GM12872 (cell line): ENCODE measurements around the gene WWOX.

ENCODE experiments used
- TF ChIP-seq, protein P1 (sequence below): IDR thresholded peaks from 3 replicates; pipeline ENCODE4 v1.5.1; 2011; ENCODE audit warnings: low read depth, mild to moderate bottlenecking, low read length, moderate library complexity; ENCODE audit not compliant: insufficient read depth

The WWOX gene

DNA sequence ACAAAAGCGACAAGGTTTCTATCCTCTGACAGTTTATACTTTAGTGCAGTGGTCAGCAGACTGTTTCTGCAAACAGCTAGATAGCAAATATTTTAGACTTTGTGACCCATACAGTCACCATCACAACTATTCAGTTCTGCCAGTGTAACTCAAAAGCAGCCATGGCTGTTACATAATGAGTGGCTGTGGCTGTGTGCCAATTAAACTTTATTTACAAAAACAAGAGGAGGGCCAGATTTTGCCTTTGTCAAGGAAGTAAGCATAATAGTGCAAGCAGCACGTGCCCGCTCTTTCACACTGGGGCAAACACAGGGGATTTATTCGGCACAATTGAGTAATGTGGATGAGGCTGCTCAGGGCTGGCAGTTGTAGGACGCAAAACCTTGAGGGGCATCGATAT is 949.6 kb downstream of the WWOX start:
- TF ChIP-seq, protein P1, sequence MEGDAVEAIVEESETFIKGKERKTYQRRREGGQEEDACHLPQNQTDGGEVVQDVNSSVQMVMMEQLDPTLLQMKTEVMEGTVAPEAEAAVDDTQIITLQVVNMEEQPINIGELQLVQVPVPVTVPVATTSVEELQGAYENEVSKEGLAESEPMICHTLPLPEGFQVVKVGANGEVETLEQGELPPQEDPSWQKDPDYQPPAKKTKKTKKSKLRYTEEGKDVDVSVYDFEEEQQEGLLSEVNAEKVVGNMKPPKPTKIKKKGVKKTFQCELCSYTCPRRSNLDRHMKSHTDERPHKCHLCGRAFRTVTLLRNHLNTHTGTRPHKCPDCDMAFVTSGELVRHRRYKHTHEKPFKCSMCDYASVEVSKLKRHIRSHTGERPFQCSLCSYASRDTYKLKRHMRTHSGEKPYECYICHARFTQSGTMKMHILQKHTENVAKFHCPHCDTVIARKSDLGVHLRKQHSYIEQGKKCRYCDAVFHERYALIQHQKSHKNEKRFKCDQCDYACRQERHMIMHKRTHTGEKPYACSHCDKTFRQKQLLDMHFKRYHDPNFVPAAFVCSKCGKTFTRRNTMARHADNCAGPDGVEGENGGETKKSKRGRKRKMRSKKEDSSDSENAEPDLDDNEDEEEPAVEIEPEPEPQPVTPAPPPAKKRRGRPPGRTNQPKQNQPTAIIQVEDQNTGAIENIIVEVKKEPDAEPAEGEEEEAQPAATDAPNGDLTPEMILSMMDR = no peak

DNA sequence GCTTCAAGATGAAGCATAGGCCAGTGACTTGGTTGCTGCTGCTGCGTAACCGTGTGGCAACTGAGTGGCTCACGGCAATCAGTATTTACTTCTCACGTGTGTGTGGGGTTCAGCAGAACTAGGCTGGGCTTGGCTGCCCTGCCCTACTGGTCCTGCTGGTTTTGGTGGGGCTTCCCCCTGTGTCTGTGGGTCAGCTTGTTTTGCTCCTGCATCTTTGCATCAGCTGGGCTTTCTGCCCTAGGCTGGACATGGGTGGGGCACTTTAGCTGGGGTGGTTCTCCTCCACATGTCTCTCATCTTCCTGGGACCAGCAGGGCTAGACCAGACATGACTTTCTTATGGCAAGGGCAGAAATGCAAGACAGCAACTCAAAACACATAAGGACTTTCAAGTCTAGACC is 950.6 kb downstream of the WWOX start:
- TF ChIP-seq, protein P1 = no peak

DNA sequence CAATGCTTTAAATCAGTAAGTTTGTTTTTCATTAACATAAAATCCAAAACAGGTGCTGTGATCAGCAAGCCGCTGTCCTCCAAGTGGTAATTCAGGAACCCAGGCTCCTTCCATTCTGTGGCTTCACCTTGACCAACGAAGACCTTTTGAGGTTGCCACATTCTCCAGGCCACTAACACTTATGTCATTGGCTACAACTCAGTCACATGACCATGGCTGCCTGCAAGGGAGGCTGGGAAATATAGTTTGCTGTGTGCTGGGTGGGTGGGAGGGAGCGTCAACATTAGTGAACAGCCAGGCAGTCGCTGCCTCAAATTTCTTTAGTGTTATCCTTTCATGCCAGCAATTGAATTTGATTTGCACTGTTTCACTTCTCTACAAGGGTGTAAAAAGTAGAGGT is 951.9 kb downstream of the WWOX start:
- TF ChIP-seq, protein P1 = no peak

DNA sequence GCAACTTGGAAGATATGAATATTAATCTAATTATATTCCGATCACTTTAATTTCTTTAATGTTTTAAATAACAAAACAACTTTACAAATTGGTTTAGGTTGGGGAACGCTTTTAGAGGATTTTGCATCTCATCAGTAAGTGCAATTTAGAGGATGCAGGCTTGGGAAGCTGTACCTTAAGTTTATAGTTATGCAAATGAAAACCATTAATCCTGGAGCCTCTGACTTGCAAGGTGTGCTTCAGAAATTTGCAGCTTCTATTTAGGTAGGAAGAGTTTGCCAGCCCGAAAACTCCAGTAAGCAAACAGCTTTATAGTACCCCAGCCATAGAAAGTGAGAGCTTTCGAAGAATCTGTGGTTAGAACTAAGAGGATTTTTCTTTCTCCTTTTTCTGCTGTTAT is 954.1 kb downstream of the WWOX start:
- TF ChIP-seq, protein P1 = no peak

DNA sequence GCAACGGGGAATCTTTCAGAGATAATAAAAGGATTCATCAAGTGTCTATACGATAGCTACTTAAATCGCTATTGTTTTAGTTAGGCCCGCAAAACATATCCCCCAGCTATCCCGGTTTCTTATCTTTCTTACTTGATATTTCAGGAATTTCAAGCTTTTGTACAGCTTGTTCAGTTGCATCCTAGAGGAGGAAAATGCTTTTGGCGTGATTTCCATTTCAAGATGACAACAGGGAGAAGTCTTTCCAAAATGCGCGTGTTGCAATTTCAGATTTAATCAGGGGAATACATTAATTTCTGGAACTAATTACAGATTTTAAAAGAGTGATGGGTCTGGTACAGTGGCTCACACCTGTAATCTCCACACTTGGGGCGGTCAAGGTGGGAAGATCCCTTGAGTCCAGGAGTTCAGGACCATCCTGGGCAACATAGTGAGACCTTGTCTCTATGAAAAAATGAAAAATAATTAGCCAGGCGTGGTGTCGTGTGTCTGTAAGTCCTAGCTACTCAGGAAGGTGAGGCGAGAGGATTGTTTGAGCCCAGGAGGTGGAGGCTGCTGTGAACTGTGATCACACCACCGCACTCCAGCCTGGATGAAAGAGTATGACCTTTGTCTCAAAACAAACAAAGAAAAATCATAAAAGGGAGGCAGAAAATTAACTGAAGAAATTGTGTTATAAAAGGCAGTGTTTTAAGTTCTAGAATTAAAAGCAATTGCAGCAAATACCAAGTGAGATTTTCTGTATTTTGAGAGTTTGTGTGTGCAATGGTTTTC is 954.9 kb downstream of the WWOX start:
- TF ChIP-seq, protein P1 = no peak

DNA sequence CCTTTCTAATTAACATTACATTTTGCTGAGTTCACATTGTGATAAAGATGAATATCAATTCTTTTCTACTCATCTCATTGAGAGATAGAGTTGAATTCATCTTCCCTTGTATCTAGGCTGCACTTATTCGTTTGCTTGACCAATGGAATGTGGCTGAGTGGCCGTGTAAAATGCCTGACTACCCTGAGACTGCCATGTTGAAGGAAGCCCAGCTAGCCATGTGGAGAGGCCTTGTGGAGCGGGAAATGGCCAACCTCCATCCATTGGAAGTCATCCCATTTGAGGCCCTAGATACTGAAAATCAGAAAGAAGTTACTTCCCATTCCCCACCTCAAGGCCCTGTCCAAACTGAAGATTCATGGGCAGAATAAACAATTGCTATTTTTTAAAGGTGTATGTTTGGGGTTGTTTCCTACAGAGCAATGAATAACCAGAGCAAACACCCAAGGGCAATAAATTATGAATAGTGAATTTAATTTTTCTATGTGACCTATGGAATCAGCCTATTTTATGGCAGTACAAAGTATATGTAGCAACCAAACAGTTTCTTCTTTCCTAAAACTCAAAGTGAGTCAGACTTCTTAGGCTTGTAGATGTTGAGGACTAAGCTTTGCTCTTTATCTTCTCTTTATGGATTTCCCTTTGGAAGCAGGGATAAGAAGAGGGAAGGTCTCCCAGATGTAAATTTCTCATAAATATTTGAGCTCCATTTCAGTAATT is 956.0 kb downstream of the WWOX start:
- TF ChIP-seq, protein P1 = no peak

DNA sequence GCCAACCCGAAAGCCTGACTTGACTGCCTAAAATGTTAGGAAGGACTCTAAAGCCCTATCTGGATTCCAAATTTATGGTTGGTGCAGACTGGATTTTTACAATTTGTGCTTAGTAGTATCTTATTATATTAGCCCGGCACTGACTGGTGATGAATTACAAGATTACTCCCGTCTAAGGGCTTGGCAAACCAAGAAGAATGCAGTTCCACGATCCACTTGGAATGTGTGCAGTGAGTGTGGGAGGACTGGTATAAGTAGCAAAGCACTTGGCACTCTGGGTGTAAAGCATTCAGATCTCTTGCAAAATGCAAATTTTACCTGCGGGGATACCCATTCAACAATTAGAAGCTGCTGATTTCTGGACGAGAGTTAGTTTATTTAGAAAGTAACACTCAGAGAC is 961.7 kb downstream of the WWOX start:
- TF ChIP-seq, protein P1 = no peak
